ENCODE data around the gene ZFHX3. TPM values are rescaled to one million over a fixed set of nuclear protein-coding genes. Genes with fewer than 3 reads are reported as not detected.

ZFHX3 gene
- total and polyA plus RNA-seq, 9 of the 15 experiments (the other 6 are each of a cell fraction or from before 2014, with no cell fraction given) = 0.01 to 0.23 (median 0.06) TPM; not detected in 4

- Histone ChIP-seq H3K4me3 (no peak overlapping the region), H3K27ac (ENCODE audit: extremely low read depth, low read depth, low read length) (no peak overlapping the region), H3K9me3 (replicated peaks; ENCODE audit: control insufficient read depth, insufficient read depth, low read depth, low read length) (no peaks in the 10 kb centered on the region), H4K20me1 (replicated peaks; ENCODE audit: control insufficient read depth, insufficient read depth, low read length) (no peaks in the 10 kb centered on the region; the same call in 1 of the 2 replicates), H3K9me1 (ENCODE audit: control insufficient read depth, insufficient read depth, low read length) (no peaks in the 10 kb centered on the region), H3K36me3 (ENCODE audit: control insufficient read depth, insufficient read depth, low read length) (no peaks in the 10 kb centered on the region), H3K4me1 (replicated peaks in 1 of 2; ENCODE audit: control insufficient read depth in 2 of 2, insufficient read depth in 2 of 2, low read length in 2 of 2) (peaks cover 0 to 5% of the 10 kb centered on the region in 2 experiments; a peak in 2 of 5 replicates), H3K79me2 (ENCODE audit: control insufficient read depth, insufficient read depth, low read length) (no peaks in the 10 kb centered on the region), H3K9ac (ENCODE audit: insufficient read depth in 1 of 2, low read depth in 2 of 2, low read length in 2 of 2) (no peak overlapping the region), H3K27me3 (ENCODE audit: control insufficient read depth in 2 of 2, insufficient read depth in 2 of 2, low read length in 2 of 2) (peaks cover 15 to 47% of the 10 kb centered on the region in 2 experiments; a peak in 4 of 5 replicates), H3K4me2 (ENCODE audit: insufficient read depth, low read length) (no peak overlapping the region), H2AFZ (ENCODE audit: low read depth, low read length) (no peak overlapping the region)
- BruUV-seq (replicated peaks) = no TSS peak
- intact Hi-C loops (cut with micrococcal nuclease) = no loop called here
- ATAC-seq = no peak
- ChIA-PET POLR2A (interaction anchor here (1.0 kb wide), 1 partner anchor 10 kb away, joined by 3 read pairs; no protein-coding TSS in a partner anchor), CTCF (ENCODE audit: low intra/inter-chr PET ratio) (no interaction called here)
- in situ Hi-C loops (cut with MboI) = no loop called here
- no peak for DNase-seq (ENCODE audit: extremely low read depth in 1 of 4, low spot score in 3 of 4)
- FAIRE-seq = no peak
- TF ChIP-seq ATF1 (CRISPR knock-in tag; IDR thresholded peaks at IDR 0.05) (no peak), ATF1 (tag; IDR thresholded peaks at IDR 0.05) (no peak), ZNF24 (IDR thresholded peaks at IDR 0.05) (no peak), ZNF12 (CRISPR knock-in tag; IDR thresholded peaks at IDR 0.05) (no peak), CBX5 (IDR thresholded peaks at IDR 0.05; ENCODE audit: borderline replicate concordance, low read depth) (no peak), ZNF507 (tag; conservative IDR thresholded peaks at IDR 0.05) (no peak), ZBTB49 (CRISPR knock-in tag; IDR thresholded peaks at IDR 0.05; ENCODE audit: borderline replicate concordance) (no peak), LARP7 (IDR thresholded peaks at IDR 0.05) (no peak), FOXM1 (IDR thresholded peaks at IDR 0.05; ENCODE audit: low read depth) (no peak), FOXM1 (CRISPR knock-in tag; IDR thresholded peaks at IDR 0.05; ENCODE audit: low read depth) (no peak), ELK3 (CRISPR knock-in tag; IDR thresholded peaks at IDR 0.05) (no peak), DACH1 (IDR thresholded peaks at IDR 0.05; ENCODE audit: partially characterized antibody) (no peak), ZNF707 (CRISPR knock-in tag; conservative IDR thresholded peaks at IDR 0.05) (no peak), ZNF232 (CRISPR knock-in tag; IDR thresholded peaks at IDR 0.05) (no peak), FOXA3 (CRISPR knock-in tag; conservative IDR thresholded peaks at IDR 0.05 in 1 of 2, IDR thresholded peaks at IDR 0.05 in 1 of 2) (no peak), ZNF175 (CRISPR knock-in tag; IDR thresholded peaks at IDR 0.05; ENCODE audit: low read depth) (no peak), ZC3H11A (IDR thresholded peaks at IDR 0.05; ENCODE audit: low read depth, low read length) (no peak), ZNF143 (CRISPR knock-in tag; IDR thresholded peaks at IDR 0.05) (no peak), TRIM28 (IDR thresholded peaks at IDR 0.05) (no peak)
- WGBS (ENCODE audit: insufficient coverage, low coverage, missing lambda C conversion rate) = 0% methylated on average over 6 of the region's 6 CpGs
Measured at GRCh38 chr16:73043828-73044467, 4.0 kb downstream of the ZFHX3 start.

All from K562 (cell line).